OCI-LY7 (cell line): ENCODE results near the gene KIF25. TPM values are rescaled to one million over a fixed set of nuclear protein-coding genes. Genes with fewer than 3 reads are reported as not detected.

Source experiments
- BruUV-seq: library from RNA; stranded (reverse); fragments of 400-500 nt; replicated peaks from 2 replicates; lab custom pipeline; 2021; lab: Mats Ljungman, UMichigan
- CTCF ChIA-PET: fragments of 300-600 bp; sonication (Branson Sonifier 250); formaldehyde crosslinking; loops from one replicate; lab custom pipeline; 2022; ENCODE audit warnings: antibody characterized with exemption; ENCODE audit not compliant: unreplicated experiment; lab: Charles Lee
- POLR2A ChIA-PET: fragments of 300-600 bp; sonication (Branson Sonifier 250); formaldehyde crosslinking; loops from one replicate; lab custom pipeline; 2022; ENCODE audit warnings: antibody characterized with exemption; lab: Charles Lee
- DNase-seq: peaks from one replicate; pipeline ENCODE4 v3.0.0-alpha.2; 2015; ENCODE audit warnings: low spot score
- H2AFZ ChIP-seq: fragments of 200-600 bp; sonication (generic), shearing (Covaris generic); 2 replicates; pipeline ENCODE4 v1.6.1; 2014; ENCODE audit warnings: mild to moderate bottlenecking, antibody characterized with exemption, low read length, moderate library complexity
- H3K27ac ChIP-seq: fragments of 200-600 bp; sonication (generic); 2 replicates; pipeline ENCODE4 v1.5.1; 2014; ENCODE audit warnings: mixed run types, low read depth, mild to moderate bottlenecking, moderate library complexity, low read length, inconsistent platforms; ENCODE audit not compliant: poor library complexity, severe bottlenecking
- H3K36me3 ChIP-seq: fragments of 200-600 bp; sonication (generic); 2 replicates; pipeline ENCODE4 v1.6.1; 2014; ENCODE audit warnings: mild to moderate bottlenecking, antibody characterized with exemption, low read length, moderate library complexity, mixed read lengths; ENCODE audit not compliant: insufficient read depth
- H3K4me1 ChIP-seq: fragments of 200-600 bp; sonication (generic); 2 replicates; pipeline ENCODE4 v1.5.1; 2014; ENCODE audit warnings: mild to moderate bottlenecking, low read length; ENCODE audit not compliant: insufficient read depth, poor library complexity, severe bottlenecking
- H3K4me2 ChIP-seq: fragments of 200-600 bp; sonication (generic); 2 replicates; pipeline ENCODE4 v1.6.1; 2014; ENCODE audit warnings: mild to moderate bottlenecking, low read length
- H3K4me3 ChIP-seq: fragments of 200-600 bp; sonication (generic); 2 replicates; pipeline ENCODE4 v1.5.1; 2014; ENCODE audit warnings: mild to moderate bottlenecking, low read depth, low read length; ENCODE audit not compliant: poor library complexity, severe bottlenecking
- H3K79me2 ChIP-seq: fragments of 200-600 bp; sonication (generic); 2 replicates; pipeline ENCODE4 v1.6.1; 2016; ENCODE audit warnings: low read depth, mild to moderate bottlenecking, low read length, moderate library complexity, mixed read lengths; ENCODE audit not compliant: insufficient read depth
- H3K9me2 ChIP-seq: fragments of 200-600 bp; sonication (generic); 2 replicates; pipeline ENCODE4 v1.6.1; 2016; ENCODE audit warnings: mild to moderate bottlenecking, low read length, mixed read lengths; ENCODE audit not compliant: insufficient read depth
- H3K9me3 ChIP-seq: fragments of 200-600 bp; sonication (generic); 2 replicates; pipeline ENCODE4 v1.6.1; 2014; ENCODE audit warnings: mild to moderate bottlenecking, mixed run types, low read length, mixed read lengths
- H4K20me1 ChIP-seq: fragments of 200-600 bp; sonication (generic); 2 replicates; pipeline ENCODE4 v1.6.1; 2014; ENCODE audit warnings: mild to moderate bottlenecking, antibody characterized with exemption, low read length, moderate library complexity, mixed read lengths; ENCODE audit not compliant: insufficient read depth
- EZH2phosphoT487 ChIP-seq: fragments of 200-600 bp; sonication (generic); IDR thresholded peaks from 2 replicates; pipeline ENCODE4 v1.6.1; 2018; ENCODE audit warnings: low read depth, borderline replicate concordance, mild to moderate bottlenecking, mixed run types, antibody characterized with exemption, low read length, moderate library complexity, mixed read lengths
- intact Hi-C: fragments of 100-400 bp; cut with micrococcal nuclease; formaldehyde crosslinking; loops from one replicate; pipeline ENCODE4 v1.10.0; 2022; ENCODE audit not compliant: unreplicated experiment
- total RNA-seq, 2 experiments: library from RNA; depleted of rRNA in 1 of 2; stranded (reverse); fragments of >200 nt in 1 of 2; shearing (Covaris generic) in 1 of 2; gene quantifications; 2 replicates each; pipeline ENCODE4 v1.2.3, GENCODE V29; 2014 to 2022
- TF ChIP-seq, protein P1 (sequence below): fragments of 200-600 bp; sonication (generic); conservative IDR thresholded peaks from 2 replicates; pipeline ENCODE4 v1.5.1; 2014; ENCODE audit warnings: mild to moderate bottlenecking, antibody characterized with exemption, low read length, moderate library complexity, mixed read lengths

Gene KIF25
- total RNA-seq, 2 experiments from 2014 or later: not detected

DNA sequence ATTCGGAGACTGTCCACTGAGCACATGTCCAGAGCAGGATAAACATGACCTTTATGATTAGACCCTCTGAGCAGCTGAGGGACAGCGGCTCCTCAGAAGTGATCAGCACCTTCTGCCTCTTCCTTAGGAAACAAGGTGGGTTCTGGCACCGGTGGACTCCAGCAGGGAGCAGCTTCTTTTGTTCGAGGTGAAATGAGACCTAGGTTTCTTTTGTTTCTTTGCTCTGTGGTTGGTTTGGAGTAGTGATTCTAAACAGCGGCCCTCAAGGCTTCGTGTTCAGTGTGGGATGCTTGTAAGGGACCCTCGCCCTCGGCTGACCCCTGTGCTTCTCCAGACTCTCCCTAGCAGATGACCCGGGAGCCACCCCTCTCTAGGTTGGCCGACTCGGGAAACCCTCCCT, 96.2 kb downstream of the KIF25 start:
- TF ChIP-seq EZH2phosphoT487: no peak
- TF ChIP-seq, protein P1, sequence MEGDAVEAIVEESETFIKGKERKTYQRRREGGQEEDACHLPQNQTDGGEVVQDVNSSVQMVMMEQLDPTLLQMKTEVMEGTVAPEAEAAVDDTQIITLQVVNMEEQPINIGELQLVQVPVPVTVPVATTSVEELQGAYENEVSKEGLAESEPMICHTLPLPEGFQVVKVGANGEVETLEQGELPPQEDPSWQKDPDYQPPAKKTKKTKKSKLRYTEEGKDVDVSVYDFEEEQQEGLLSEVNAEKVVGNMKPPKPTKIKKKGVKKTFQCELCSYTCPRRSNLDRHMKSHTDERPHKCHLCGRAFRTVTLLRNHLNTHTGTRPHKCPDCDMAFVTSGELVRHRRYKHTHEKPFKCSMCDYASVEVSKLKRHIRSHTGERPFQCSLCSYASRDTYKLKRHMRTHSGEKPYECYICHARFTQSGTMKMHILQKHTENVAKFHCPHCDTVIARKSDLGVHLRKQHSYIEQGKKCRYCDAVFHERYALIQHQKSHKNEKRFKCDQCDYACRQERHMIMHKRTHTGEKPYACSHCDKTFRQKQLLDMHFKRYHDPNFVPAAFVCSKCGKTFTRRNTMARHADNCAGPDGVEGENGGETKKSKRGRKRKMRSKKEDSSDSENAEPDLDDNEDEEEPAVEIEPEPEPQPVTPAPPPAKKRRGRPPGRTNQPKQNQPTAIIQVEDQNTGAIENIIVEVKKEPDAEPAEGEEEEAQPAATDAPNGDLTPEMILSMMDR: no peak
- no peak for DNase-seq
- Histone ChIP-seq H3K4me1 (no peaks in the 10 kb centered on the region), H3K36me3 (no peaks in the 10 kb centered on the region), H3K9me2 (no peaks in the 10 kb centered on the region), H3K9me3 (no peaks in the 10 kb centered on the region), H3K4me3 (no peak overlapping the region), H4K20me1 (no peaks in the 10 kb centered on the region), H3K27ac (no peak overlapping the region), H3K4me2 (no peak overlapping the region), H3K79me2 (no peaks in the 10 kb centered on the region), H2AFZ (no peak overlapping the region)
- ChIA-PET POLR2A (no interaction called here), CTCF (no interaction called here)
- intact Hi-C loops: no loop called here
- no TSS peak for BruUV-seq

Other genes starting within 250 kb of the KIF25 start
- 43.6 and 62.2 TPM in 2 replicates for gene AFDN, start 170.8 kb upstream of the KIF25 start, total RNA-seq (2014; rRNA removed; shearing (Covaris generic))
- gene AFDN, start 170.8 kb upstream of the KIF25 start, total RNA-seq (2022): 68.8 and 71.6 TPM in 2 replicates
- gene FRMD1, start 81.5 kb downstream of the KIF25 start, total RNA-seq (2014; rRNA removed; shearing (Covaris generic)): not detected in 2 replicates
- not detected in 2 replicates for gene FRMD1, start 81.5 kb downstream of the KIF25 start, total RNA-seq (2022)